Keratinocyte (primary cell): ENCODE measurements around the gene FHDC1. TPM values are rescaled to one million over a fixed set of nuclear protein-coding genes. Genes with fewer than 3 reads are reported as not detected.

Source experiments
- DNase-seq: peaks from one replicate; pipeline ENCODE4 v3.0.0-alpha.2; 2011; ENCODE audit warnings: low read depth, missing footprints, low spot score
- FAIRE-seq: peaks from 2 replicates; lab custom pipeline; 2011; peaks lifted over from hg19 to GRCh38; lab: Jason Lieb, UNC
- H2AFZ ChIP-seq: 2 replicates; pipeline ENCODE4 v1.6.0; 2012; ENCODE audit warnings: low read length, control low read depth, inconsistent platforms; ENCODE audit not compliant: control insufficient read depth
- H3K27ac ChIP-seq: 2 replicates; pipeline ENCODE4 v1.5.1; 2011; ENCODE audit warnings: low read length; ENCODE audit not compliant: control insufficient read depth, insufficient read depth
- H3K27me3 ChIP-seq: 3 replicates; pipeline ENCODE4 v1.6.0; 2011; ENCODE audit warnings: low read length; ENCODE audit not compliant: control insufficient read depth, insufficient read depth; ENCODE audit errors: extremely low read depth
- H3K36me3 ChIP-seq, 2 experiments: 2 replicates in 1 of 2; 3 replicates in 1 of 2; pipeline ENCODE4 v1.5.1; 2011; ENCODE audit warnings: low read length in 2 of 2, mild to moderate bottlenecking in 1 of 2; ENCODE audit not compliant: control insufficient read depth in 2 of 2, insufficient read depth in 2 of 2; ENCODE audit errors: extremely low read depth in 1 of 2
- H3K4me1 ChIP-seq: 3 replicates; pipeline ENCODE4 v1.5.1; 2011; ENCODE audit warnings: low read length; ENCODE audit not compliant: control insufficient read depth, insufficient read depth; ENCODE audit errors: extremely low read depth
- H3K4me2 ChIP-seq: 3 replicates; pipeline ENCODE4 v1.6.0; 2011; ENCODE audit warnings: low read depth, low read length; ENCODE audit not compliant: control insufficient read depth, insufficient read depth; ENCODE audit errors: extremely low read depth
- H3K4me3 ChIP-seq, 3 experiments: fragments of 200-600 bp in 1 of 3; sonication (generic) in 1 of 3; 2 replicates in 2 of 3; 3 replicates in 1 of 3; pipeline ENCODE4 v1.5.1; 2011 to 2016; ENCODE audit warnings: low read length in 3 of 3, mild to moderate bottlenecking in 3 of 3, control low read depth in 2 of 3, inconsistent platforms in 1 of 3, low read depth in 1 of 3, mixed read lengths in 1 of 3, mixed run types in 1 of 3, moderate library complexity in 1 of 3; ENCODE audit not compliant: control insufficient read depth in 2 of 3, insufficient read depth in 2 of 3; ENCODE audit errors: extremely low read depth in 1 of 3
- H3K79me2 ChIP-seq: 2 replicates; pipeline ENCODE4 v1.6.0; 2012; ENCODE audit warnings: low read length; ENCODE audit not compliant: control insufficient read depth, insufficient read depth
- H3K9ac ChIP-seq: 3 replicates; pipeline ENCODE4 v1.6.0; 2011; ENCODE audit warnings: low read length; ENCODE audit not compliant: control insufficient read depth, insufficient read depth; ENCODE audit errors: extremely low read depth
- H3K9me1 ChIP-seq: 3 replicates; pipeline ENCODE4 v1.6.0; 2011; ENCODE audit warnings: low read length; ENCODE audit not compliant: control insufficient read depth, insufficient read depth; ENCODE audit errors: extremely low read depth
- H3K9me3 ChIP-seq: 2 replicates; pipeline ENCODE4 v1.5.1; 2012; ENCODE audit warnings: low read depth, low read length; ENCODE audit not compliant: control insufficient read depth
- H4K20me1 ChIP-seq: 3 replicates; pipeline ENCODE4 v1.6.0; 2011; ENCODE audit warnings: low read length; ENCODE audit not compliant: control insufficient read depth, insufficient read depth; ENCODE audit errors: extremely low read depth
- CTCF ChIP-seq, 3 experiments: IDR thresholded peaks in 1 of 3; conservative IDR thresholded peaks in 1 of 3; optimal IDR thresholded peaks in 1 of 3; 2 replicates in 2 of 3; 3 replicates in 1 of 3; pipeline versions ENCODE3 to v1.5.1; 2011; ENCODE audit warnings: low read length in 3 of 3, mild to moderate bottlenecking in 3 of 3, moderate library complexity in 2 of 3, control low read depth in 1 of 3, inconsistent platforms in 1 of 3; ENCODE audit not compliant: insufficient read depth in 2 of 3; ENCODE audit errors: extremely low read depth in 1 of 3
- EZH2 ChIP-seq: IDR thresholded peaks from one replicate; pipeline ENCODE4 v1.6.1; 2012; ENCODE audit warnings: inconsistent platforms, mild to moderate bottlenecking, low read length, moderate library complexity
- dilution Hi-C: fragments of 300-500 bp; cut with MboI; formaldehyde crosslinking; loops from one replicate; pipeline ENCODE4 v1.7.0; 2020; ENCODE audit warnings: low sequenced_read_pairs; ENCODE audit not compliant: extremely low pct_ligation_motif_present
- polyA plus RNA-seq, 5 experiments: library from polyadenylated mRNA; depleted of rRNA in 3 of 5; stranded (reverse) in 3 of 5; stranded (forward) in 1 of 5; unstranded in 1 of 5; fragments of >200 nt; gene quantifications; 1 replicate in 1 of 5; 2 replicates in 3 of 5; 3 replicates in 1 of 5; pipeline versions ENCODE4 v1.2.1 to v1.2.3, GENCODE V29; 2011 to 2012; ENCODE audit warnings: missing spikeins in 2 of 5, low read depth in 1 of 5, low replicate concordance in 1 of 5

FHDC1 gene
- polyA plus RNA-seq, 1 donor (not counting 4 experiments of a cell fraction or from before 2014, with no cell fraction given), result 1.6 TPM

GRCh38 chr4:152996111-152996571, 60.0 kb downstream of the FHDC1 start:
- H3K4me2 ChIP-seq, result no peak overlapping the region
- H3K9me3 ChIP-seq, result no peaks in the 10 kb centered on the region
- peaks cover 42% of the 10 kb centered on the region for H3K4me1 ChIP-seq
- peak overlapping the region; percentile 23 for H3K27ac ChIP-seq
- H3K9me1 ChIP-seq, result no peaks in the 10 kb centered on the region
- H3K27me3 ChIP-seq, result no peaks in the 10 kb centered on the region
- H3K36me3 ChIP-seq, result no peaks in the 10 kb centered on the region
- no peaks in the 10 kb centered on the region for H4K20me1 ChIP-seq
- TF ChIP-seq EZH2, result no peak
- no peak for TF ChIP-seq CTCF (optimal IDR thresholded peaks at IDR 0.05 in 1 of 3, IDR thresholded peaks at IDR 0.05 in 1 of 3, conservative IDR thresholded peaks at IDR 0.05 in 1 of 3; ENCODE audit: extremely low read depth in 1 of 3, insufficient read depth in 2 of 3, low read length in 3 of 3)
- H3K79me2 ChIP-seq, result no peaks in the 10 kb centered on the region
- H2AFZ ChIP-seq, result no peak overlapping the region
- DNase-seq, result no peak
- dilution Hi-C loops, result no loop called here
- FAIRE-seq, result peak; percentile 66
- no peak overlapping the region for H3K4me3 ChIP-seq
- peak overlapping the region; percentile 40 for H3K9ac ChIP-seq

- dilution Hi-C loops, result no loop called here
Measured at GRCh38 chr4:152996672-152997071, 60.5 kb downstream of the FHDC1 start.

More at GRCh38 chr4:152996672-152997071, 60.5 kb downstream of the FHDC1 start:
- no peaks in the 10 kb centered on the region for H3K27me3 ChIP-seq
- DNase-seq, result no peak
- no peaks in the 10 kb centered on the region for H3K79me2 ChIP-seq
- no peak overlapping the region for H2AFZ ChIP-seq
- H3K9me3 ChIP-seq, result no peaks in the 10 kb centered on the region
- peaks cover 38% of the 10 kb centered on the region for H3K4me1 ChIP-seq
- no peak overlapping the region for H3K4me2 ChIP-seq
- no peaks in the 10 kb centered on the region for H3K36me3 ChIP-seq
- peak overlapping the region; percentile 23 for H3K27ac ChIP-seq
- H3K4me3 ChIP-seq, result no peak overlapping the region
- TF ChIP-seq EZH2 (no peak), CTCF (optimal IDR thresholded peaks at IDR 0.05 in 1 of 3, IDR thresholded peaks at IDR 0.05 in 1 of 3, conservative IDR thresholded peaks at IDR 0.05 in 1 of 3; ENCODE audit: extremely low read depth in 1 of 3, insufficient read depth in 2 of 3, low read length in 3 of 3) (no peak)
- H4K20me1 ChIP-seq, result no peaks in the 10 kb centered on the region
- no peaks in the 10 kb centered on the region for H3K9me1 ChIP-seq
- no peak for FAIRE-seq
- peak overlapping the region; percentile 40 for H3K9ac ChIP-seq
